ENCODE results near the gene ZNF521.
A peak's percentile ranks its signal among the peaks of the same experiment; 100 is the strongest.

ZNF521 gene

GRCh38 chr18:25310045-25310444, 41.9 kb downstream of the ZNF521 start:
- peak; percentile 74 for DNase-seq (ENCODE audit: low read depth, low spot score)
- in situ Hi-C loops (cut with HindIII; ENCODE audit: low sequenced_read_pairs), result no loop called here
- peak; percentile 14 for TF ChIP-seq CTCF (IDR thresholded peaks at IDR 0.05; ENCODE audit: low read depth, low read length)
- H3K4me3 ChIP-seq (ENCODE audit: low read depth, low read length), result no peak overlapping the region

- DNase-seq (ENCODE audit: low read depth, low spot score), result no peak
- in situ Hi-C loops (cut with HindIII; ENCODE audit: low sequenced_read_pairs), result no loop called here
- H3K4me3 ChIP-seq (ENCODE audit: low read depth, low read length), result no peak overlapping the region
- TF ChIP-seq CTCF (IDR thresholded peaks at IDR 0.05; ENCODE audit: low read depth, low read length), result no peak
Measured at GRCh38 chr18:25308381-25308780, 43.6 kb downstream of the ZNF521 start.

- no peak overlapping the region for H3K4me3 ChIP-seq (ENCODE audit: low read depth, low read length)
- DNase-seq (ENCODE audit: low read depth, low spot score), result no peak
- no peak for TF ChIP-seq CTCF (IDR thresholded peaks at IDR 0.05; ENCODE audit: low read depth, low read length)
- in situ Hi-C loops (cut with HindIII; ENCODE audit: low sequenced_read_pairs), result no loop called here
Measured at GRCh38 chr18:25307192-25307591, 44.8 kb downstream of the ZNF521 start.

- no peak overlapping the region for H3K4me3 ChIP-seq (ENCODE audit: low read depth, low read length)
- in situ Hi-C loops (cut with HindIII; ENCODE audit: low sequenced_read_pairs), result no loop called here
- peak; percentile 40 for DNase-seq (ENCODE audit: low read depth, low spot score)
- no peak for TF ChIP-seq CTCF (IDR thresholded peaks at IDR 0.05; ENCODE audit: low read depth, low read length)
Measured at GRCh38 chr18:25306671-25307070, 45.3 kb downstream of the ZNF521 start.

GRCh38 chr18:25305584-25305983, 46.4 kb downstream of the ZNF521 start:
- TF ChIP-seq CTCF (IDR thresholded peaks at IDR 0.05; ENCODE audit: low read depth, low read length), result no peak
- H3K4me3 ChIP-seq (ENCODE audit: low read depth, low read length), result no peak overlapping the region
- in situ Hi-C loops (cut with HindIII; ENCODE audit: low sequenced_read_pairs), result no loop called here
- no peak for DNase-seq (ENCODE audit: low read depth, low spot score)

- no peak for TF ChIP-seq CTCF (IDR thresholded peaks at IDR 0.05; ENCODE audit: low read depth, low read length)
- no peak overlapping the region for H3K4me3 ChIP-seq (ENCODE audit: low read depth, low read length)
- DNase-seq (ENCODE audit: low read depth, low spot score), result no peak
- in situ Hi-C loops (cut with HindIII; ENCODE audit: low sequenced_read_pairs), result no loop called here
Measured at GRCh38 chr18:25300492-25300891, 51.5 kb downstream of the ZNF521 start.
